Gastrocnemius medialis (tissue), 4 donors: Measurements from ENCODE around the gene ARRB1. TPM values are rescaled to one million over a fixed set of nuclear protein-coding genes. Genes with fewer than 3 reads are reported as not detected.
"Not testable (repeated sequence)": the region's sequence is repeated elsewhere in the genome, so short reads cannot be mapped to it uniquely, and the experiment has no call there.

Experiments
- ATAC-seq, 2 donors: fragments of 150-250 bp; one replicate each; pipeline ENCODE4 v1.9.1; 2016
- DNase-seq, 2 donors: peaks; one replicate each; pipeline ENCODE4 v3.0.0-alpha.2; 2019
- H3K27ac ChIP-seq, 4 donors: fragments of 200-600 bp; sonication (generic); 1 replicate in 1 of 4; 2 replicates in 3 of 4; pipeline ENCODE4 v1.5.1; 2016 to 2018; ENCODE audit warnings: mild to moderate bottlenecking in 2 of 4, moderate library complexity in 1 of 4
- H3K27me3 ChIP-seq, 3 donors: fragments of 200-600 bp; sonication (generic) in 2 of 3; 1 replicate in 1 of 3; 2 replicates in 2 of 3; pipeline versions ENCODE4 v1.5.1 to v1.6.0; 2016 to 2019; ENCODE audit warnings: mild to moderate bottlenecking in 1 of 3, moderate library complexity in 1 of 3
- H3K36me3 ChIP-seq, 2 donors: fragments of 200-600 bp; sonication (generic) in 1 of 2; one replicate each; pipeline ENCODE4 v1.5.1; 2017 to 2018
- H3K4me1 ChIP-seq, 2 donors: fragments of 200-600 bp; sonication (generic) in 1 of 2; one replicate each; pipeline ENCODE4 v1.5.1; 2016 to 2017; ENCODE audit warnings: mild to moderate bottlenecking in 2 of 2
- H3K4me3 ChIP-seq, 4 donors: fragments of 200-600 bp; sonication (generic) in 3 of 4; 1 replicate in 1 of 4; 2 replicates in 3 of 4; pipeline ENCODE4 v1.5.1; 2016 to 2019; ENCODE audit warnings: mild to moderate bottlenecking in 2 of 4
- H3K9me3 ChIP-seq, 3 donors: fragments of 200-600 bp; sonication (generic) in 2 of 3; 1 replicate in 1 of 3; 2 replicates in 2 of 3; pipeline ENCODE4 v1.5.1; 2016 to 2019
- CTCF ChIP-seq, 5 experiments: fragments of 450-650 bp in 3 of 5; fragments of 200-600 bp in 2 of 5; sonication (generic) in 2 of 5; IDR thresholded peaks in 4 of 5; conservative IDR thresholded peaks in 1 of 5; 1 replicate in 4 of 5; 2 replicates in 1 of 5; pipeline ENCODE4 v1.5.1; 2016 to 2019; ENCODE audit warnings: antibody characterized with exemption in 5 of 5, mild to moderate bottlenecking in 3 of 5, moderate library complexity in 3 of 5
- POLR2A ChIP-seq, 2 donors: fragments of 450-650 bp; IDR thresholded peaks; one replicate each; pipeline ENCODE4 v1.6.1; 2017; ENCODE audit warnings: antibody characterized with exemption in 2 of 2, mild to moderate bottlenecking in 2 of 2, moderate library complexity in 2 of 2
- in situ Hi-C, 4 donors: fragments of 200-750 bp; cut with MboI; loops; one replicate each; pipeline versions ENCODE4 v1.15.0 to v1.8.0; 2017; ENCODE audit warnings: low sequenced_read_pairs in 4 of 4
- intact Hi-C: fragments of 100-400 bp; cut with DNase I; formaldehyde crosslinking; loops from one replicate; pipeline ENCODE4 v1.15.1; 2023; ENCODE audit warnings: low total_unique reads
- total RNA-seq, 4 donors: library from RNA; depleted of rRNA; stranded (reverse); fragments of >200 nt; gene quantifications; one replicate each; pipeline versions ENCODE4 v1.1.0 to v1.2.3, GENCODE V29; 2016

ARRB1 gene
- total RNA-seq, 4 donors from 2014 or later = 4.3 to 11.8 (median 5.4) TPM

GRCh38 chr11:75365711-75366181 is 14.3 kb upstream of the ARRB1 start:
- no peaks in the 10 kb centered on the region for H3K36me3 ChIP-seq
- intact Hi-C loops (no loop called here), in situ Hi-C loops (no loop called here)
- H3K9me3 ChIP-seq = no peaks in the 10 kb centered on the region
- no peak overlapping the region for H3K4me3 ChIP-seq
- no peak for TF ChIP-seq POLR2A (IDR thresholded peaks at IDR 0.05)
- no peak for TF ChIP-seq CTCF (IDR thresholded peaks at IDR 0.05 in 4 of 5, conservative IDR thresholded peaks at IDR 0.05 in 1 of 5)
- DNase-seq (no peak), ATAC-seq (no peak)
- no peak overlapping the region for H3K27ac ChIP-seq
- H3K4me1 ChIP-seq = no peaks in the 10 kb centered on the region
- no peaks in the 10 kb centered on the region for H3K27me3 ChIP-seq

- H3K27ac ChIP-seq, H3K4me3 ChIP-seq, H3K9me3 ChIP-seq, H3K4me1 ChIP-seq, H3K36me3 ChIP-seq, in situ Hi-C loops, H3K27me3 ChIP-seq, intact Hi-C loops, ATAC-seq, DNase-seq: not testable (repeated sequence)
Measured at GRCh38 chr11:75362285-75362684, 10.8 kb upstream of the ARRB1 start.

GRCh38 chr11:75356613-75357012 is 5.2 kb upstream of the ARRB1 start:
- H3K9me3 ChIP-seq = no peaks in the 10 kb centered on the region
- in situ Hi-C loops (no loop called here), intact Hi-C loops (no loop called here)
- DNase-seq (no peak), ATAC-seq (no peak)
- H3K27ac ChIP-seq = no peak overlapping the region
- TF ChIP-seq POLR2A (IDR thresholded peaks at IDR 0.05) = no peak
- TF ChIP-seq CTCF (IDR thresholded peaks at IDR 0.05 in 4 of 5, conservative IDR thresholded peaks at IDR 0.05 in 1 of 5) = no peak
- H3K27me3 ChIP-seq = no peaks in the 10 kb centered on the region
- peaks cover 0 to 7% of the 10 kb centered on the region in 2 donors for H3K4me1 ChIP-seq
- no peak overlapping the region for H3K4me3 ChIP-seq
- H3K36me3 ChIP-seq = no peaks in the 10 kb centered on the region

- H3K36me3 ChIP-seq = no peaks in the 10 kb centered on the region
- no peaks in the 10 kb centered on the region for H3K27me3 ChIP-seq
- H3K4me3 ChIP-seq = no peak overlapping the region
- H3K27ac ChIP-seq = no peak overlapping the region
- no peaks in the 10 kb centered on the region for H3K9me3 ChIP-seq
- intact Hi-C loops = no loop called here
- in situ Hi-C loops = no loop called here
- DNase-seq = no peak
- H3K4me1 ChIP-seq = peaks cover 4 to 8% of the 10 kb centered on the region in 2 donors
- no peak for ATAC-seq
- TF ChIP-seq POLR2A (IDR thresholded peaks at IDR 0.05) (no peak), CTCF (IDR thresholded peaks at IDR 0.05 in 4 of 5, conservative IDR thresholded peaks at IDR 0.05 in 1 of 5) (no peak)
Measured at GRCh38 chr11:75355051-75355450, 3.6 kb upstream of the ARRB1 start.

- Histone ChIP-seq H3K27me3 (no peaks in the 10 kb centered on the region), H3K9me3 (no peaks in the 10 kb centered on the region), H3K36me3 (no peaks in the 10 kb centered on the region), H3K27ac (peak overlapping the region; percentile 80 to 86 (median 86)), H3K4me3 (peak overlapping the region; percentile 67 to 74 (median 72)), H3K4me1 (peaks cover 26 to 30% of the 10 kb centered on the region in 2 donors)
- in situ Hi-C loops (no loop called here), intact Hi-C loops (loop anchor here (5.0 kb wide), 1 partner anchor 35 kb away; no protein-coding TSS in a partner anchor)
- no peak for TF ChIP-seq POLR2A (IDR thresholded peaks at IDR 0.05)
- ATAC-seq (no peak), DNase-seq (no peak)
Measured at GRCh38 chr11:75352588-75353206, 1.2 kb upstream of the ARRB1 start.
